Fibroblast of lung (primary cell): Measurements from ENCODE around the gene NEGR1.

Source experiments
- EZH2 ChIP-seq: IDR thresholded peaks from 2 replicates; pipeline ENCODE4 v1.5.1; 2012; ENCODE audit warnings: low read length, control low read depth, mild to moderate bottlenecking; ENCODE audit errors: missing control alignments
- TF ChIP-seq, protein P1 (sequence below), 2 donors: IDR thresholded peaks in 1 of 2; conservative IDR thresholded peaks in 1 of 2; 1 replicate in 1 of 2; 2 replicates in 1 of 2; pipeline ENCODE4 v1.5.1; 2011 to 2012; ENCODE audit warnings: low read length in 2 of 2, control low read depth in 1 of 2, inconsistent platforms in 1 of 2, low read depth in 1 of 2, mild to moderate bottlenecking in 1 of 2

DNA sequence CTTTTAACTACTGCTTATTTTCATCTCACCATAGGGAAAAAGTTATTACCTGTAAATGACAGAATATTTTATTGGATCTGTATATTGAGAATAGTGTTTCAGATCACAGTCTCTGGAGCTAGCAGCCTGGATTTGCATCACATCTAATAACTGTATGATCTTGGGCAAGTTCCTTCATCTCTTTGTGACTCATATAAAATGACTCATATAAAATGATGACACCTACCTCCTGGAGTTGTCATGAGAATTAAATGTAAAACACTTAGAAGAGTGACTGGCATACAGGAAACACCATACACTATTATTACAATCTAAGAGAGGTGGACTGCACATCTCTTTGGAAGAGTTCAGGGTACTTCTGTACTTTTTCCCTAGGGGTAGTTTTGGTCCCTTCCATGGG lies 421.3 kb downstream of the NEGR1 start:
- TF ChIP-seq, protein P1, sequence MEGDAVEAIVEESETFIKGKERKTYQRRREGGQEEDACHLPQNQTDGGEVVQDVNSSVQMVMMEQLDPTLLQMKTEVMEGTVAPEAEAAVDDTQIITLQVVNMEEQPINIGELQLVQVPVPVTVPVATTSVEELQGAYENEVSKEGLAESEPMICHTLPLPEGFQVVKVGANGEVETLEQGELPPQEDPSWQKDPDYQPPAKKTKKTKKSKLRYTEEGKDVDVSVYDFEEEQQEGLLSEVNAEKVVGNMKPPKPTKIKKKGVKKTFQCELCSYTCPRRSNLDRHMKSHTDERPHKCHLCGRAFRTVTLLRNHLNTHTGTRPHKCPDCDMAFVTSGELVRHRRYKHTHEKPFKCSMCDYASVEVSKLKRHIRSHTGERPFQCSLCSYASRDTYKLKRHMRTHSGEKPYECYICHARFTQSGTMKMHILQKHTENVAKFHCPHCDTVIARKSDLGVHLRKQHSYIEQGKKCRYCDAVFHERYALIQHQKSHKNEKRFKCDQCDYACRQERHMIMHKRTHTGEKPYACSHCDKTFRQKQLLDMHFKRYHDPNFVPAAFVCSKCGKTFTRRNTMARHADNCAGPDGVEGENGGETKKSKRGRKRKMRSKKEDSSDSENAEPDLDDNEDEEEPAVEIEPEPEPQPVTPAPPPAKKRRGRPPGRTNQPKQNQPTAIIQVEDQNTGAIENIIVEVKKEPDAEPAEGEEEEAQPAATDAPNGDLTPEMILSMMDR (conservative IDR thresholded peaks at IDR 0.05 in 1 of 2, IDR thresholded peaks at IDR 0.05 in 1 of 2; ENCODE audit: low read depth in 1 of 2, low read length in 2 of 2), result no peak
- TF ChIP-seq EZH2, result no peak
